ENCODE results near the gene CHMP3. TPM values are rescaled to one million over a fixed set of nuclear protein-coding genes. Genes with fewer than 3 reads are reported as not detected.

The CHMP3 gene
- total RNA-seq, 1 experiment from 2014 or later, result 129 TPM

GRCh38 chr2:86608832-86609410 lies 45.7 kb upstream of the CHMP3 start:
- Histone ChIP-seq H3K9me3 (ENCODE audit: control insufficient read depth, insufficient read depth, low read depth, low read length) (no peaks in the 10 kb centered on the region), H3K36me3 (ENCODE audit: control insufficient read depth, insufficient read depth, low read length) (peaks cover 19% of the 10 kb centered on the region), H3K4me3 (ENCODE audit: low read depth in 2 of 2, low read length in 2 of 2) (no peak overlapping the region), H3K27ac (ENCODE audit: low read length) (no peak overlapping the region), H3K27me3 (ENCODE audit: control insufficient read depth, insufficient read depth, low read length) (no peaks in the 10 kb centered on the region), H3K4me1 (ENCODE audit: control insufficient read depth, insufficient read depth, low read length) (no peaks in the 10 kb centered on the region)
- no peak for ATAC-seq
- ChIA-PET CTCF (no interaction called here), POLR2A (no interaction called here)
- in situ Hi-C loops (cut with HindIII; ENCODE audit: low pct_unique_long_range_greater_than_20kb, low sequenced_read_pairs) (no loop called here), intact Hi-C loops (cut with micrococcal nuclease; ENCODE audit: unreplicated experiment) (no loop called here)
- BruUV-seq (replicated peaks), result no TSS peak
- DNase-seq (ENCODE audit: low read depth, low spot score), result no peak
- no peak for TF ChIP-seq POLR2AphosphoS5 (IDR thresholded peaks at IDR 0.05; ENCODE audit: low read depth, low read length)
- TF ChIP-seq CTCF (IDR thresholded peaks at IDR 0.05), result no peak
- no peak for TF ChIP-seq SIN3A (IDR thresholded peaks at IDR 0.05; ENCODE audit: borderline replicate concordance, insufficient read depth, low read depth, low read length)
- TF ChIP-seq REST (IDR thresholded peaks at IDR 0.05; ENCODE audit: insufficient read depth in 1 of 2, low read depth in 2 of 2, low read length in 1 of 2), result no peak
- no peak for TF ChIP-seq TCF7L2 (IDR thresholded peaks at IDR 0.05; ENCODE audit: low read depth, low read length)

- no peak overlapping the region for H3K4me3 ChIP-seq (ENCODE audit: low read depth in 2 of 2, low read length in 2 of 2)
- CTCF ChIA-PET, result no interaction called here
- no TSS peak for BruUV-seq (replicated peaks)
- intact Hi-C loops (cut with micrococcal nuclease; ENCODE audit: unreplicated experiment), result no loop called here
- no peaks in the 10 kb centered on the region for H3K27me3 ChIP-seq (ENCODE audit: control insufficient read depth, insufficient read depth, low read length)
- H3K27ac ChIP-seq (ENCODE audit: low read length), result no peak overlapping the region
- TF ChIP-seq REST (IDR thresholded peaks at IDR 0.05; ENCODE audit: insufficient read depth in 1 of 2, low read depth in 2 of 2, low read length in 1 of 2), result no peak
- TF ChIP-seq CTCF (IDR thresholded peaks at IDR 0.05), result no peak
- TF ChIP-seq SIN3A (IDR thresholded peaks at IDR 0.05; ENCODE audit: borderline replicate concordance, insufficient read depth, low read depth, low read length), result no peak
- TF ChIP-seq TCF7L2 (IDR thresholded peaks at IDR 0.05; ENCODE audit: low read depth, low read length), result no peak
- no peak for TF ChIP-seq POLR2AphosphoS5 (IDR thresholded peaks at IDR 0.05; ENCODE audit: low read depth, low read length)
- no peaks in the 10 kb centered on the region for H3K4me1 ChIP-seq (ENCODE audit: control insufficient read depth, insufficient read depth, low read length)
- POLR2A ChIA-PET, result no interaction called here
- H3K9me3 ChIP-seq (ENCODE audit: control insufficient read depth, insufficient read depth, low read depth, low read length), result no peaks in the 10 kb centered on the region
- in situ Hi-C loops (cut with HindIII; ENCODE audit: low pct_unique_long_range_greater_than_20kb, low sequenced_read_pairs), result no loop called here
- H3K36me3 ChIP-seq (ENCODE audit: control insufficient read depth, insufficient read depth, low read length), result peaks cover 13% of the 10 kb centered on the region
- no peak for ATAC-seq
- no peak for DNase-seq (ENCODE audit: low read depth, low spot score)
Measured at GRCh38 chr2:86603905-86604304, 40.7 kb upstream of the CHMP3 start.

All from Panc1 (cell line).